Bronchial smooth muscle cell (primary cell): ENCODE data around the gene CEP152. TPM values are rescaled to one million over a fixed set of nuclear protein-coding genes. Genes with fewer than 3 reads are reported as not detected.

Source experiments
- total RNA-seq: library from RNA; depleted of rRNA; stranded (reverse); fragments of >200 nt; gene quantifications from 2 replicates; pipeline ENCODE4 v1.2.1, GENCODE V29; 2014

Gene CEP152, protein sequence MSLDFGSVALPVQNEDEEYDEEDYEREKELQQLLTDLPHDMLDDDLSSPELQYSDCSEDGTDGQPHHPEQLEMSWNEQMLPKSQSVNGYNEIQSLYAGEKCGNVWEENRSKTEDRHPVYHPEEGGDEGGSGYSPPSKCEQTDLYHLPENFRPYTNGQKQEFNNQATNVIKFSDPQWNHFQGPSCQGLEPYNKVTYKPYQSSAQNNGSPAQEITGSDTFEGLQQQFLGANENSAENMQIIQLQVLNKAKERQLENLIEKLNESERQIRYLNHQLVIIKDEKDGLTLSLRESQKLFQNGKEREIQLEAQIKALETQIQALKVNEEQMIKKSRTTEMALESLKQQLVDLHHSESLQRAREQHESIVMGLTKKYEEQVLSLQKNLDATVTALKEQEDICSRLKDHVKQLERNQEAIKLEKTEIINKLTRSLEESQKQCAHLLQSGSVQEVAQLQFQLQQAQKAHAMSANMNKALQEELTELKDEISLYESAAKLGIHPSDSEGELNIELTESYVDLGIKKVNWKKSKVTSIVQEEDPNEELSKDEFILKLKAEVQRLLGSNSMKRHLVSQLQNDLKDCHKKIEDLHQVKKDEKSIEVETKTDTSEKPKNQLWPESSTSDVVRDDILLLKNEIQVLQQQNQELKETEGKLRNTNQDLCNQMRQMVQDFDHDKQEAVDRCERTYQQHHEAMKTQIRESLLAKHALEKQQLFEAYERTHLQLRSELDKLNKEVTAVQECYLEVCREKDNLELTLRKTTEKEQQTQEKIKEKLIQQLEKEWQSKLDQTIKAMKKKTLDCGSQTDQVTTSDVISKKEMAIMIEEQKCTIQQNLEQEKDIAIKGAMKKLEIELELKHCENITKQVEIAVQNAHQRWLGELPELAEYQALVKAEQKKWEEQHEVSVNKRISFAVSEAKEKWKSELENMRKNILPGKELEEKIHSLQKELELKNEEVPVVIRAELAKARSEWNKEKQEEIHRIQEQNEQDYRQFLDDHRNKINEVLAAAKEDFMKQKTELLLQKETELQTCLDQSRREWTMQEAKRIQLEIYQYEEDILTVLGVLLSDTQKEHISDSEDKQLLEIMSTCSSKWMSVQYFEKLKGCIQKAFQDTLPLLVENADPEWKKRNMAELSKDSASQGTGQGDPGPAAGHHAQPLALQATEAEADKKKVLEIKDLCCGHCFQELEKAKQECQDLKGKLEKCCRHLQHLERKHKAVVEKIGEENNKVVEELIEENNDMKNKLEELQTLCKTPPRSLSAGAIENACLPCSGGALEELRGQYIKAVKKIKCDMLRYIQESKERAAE (N-terminal part only)
- 3.3 and 8.8 TPM in 2 replicates for total RNA-seq

DNA sequence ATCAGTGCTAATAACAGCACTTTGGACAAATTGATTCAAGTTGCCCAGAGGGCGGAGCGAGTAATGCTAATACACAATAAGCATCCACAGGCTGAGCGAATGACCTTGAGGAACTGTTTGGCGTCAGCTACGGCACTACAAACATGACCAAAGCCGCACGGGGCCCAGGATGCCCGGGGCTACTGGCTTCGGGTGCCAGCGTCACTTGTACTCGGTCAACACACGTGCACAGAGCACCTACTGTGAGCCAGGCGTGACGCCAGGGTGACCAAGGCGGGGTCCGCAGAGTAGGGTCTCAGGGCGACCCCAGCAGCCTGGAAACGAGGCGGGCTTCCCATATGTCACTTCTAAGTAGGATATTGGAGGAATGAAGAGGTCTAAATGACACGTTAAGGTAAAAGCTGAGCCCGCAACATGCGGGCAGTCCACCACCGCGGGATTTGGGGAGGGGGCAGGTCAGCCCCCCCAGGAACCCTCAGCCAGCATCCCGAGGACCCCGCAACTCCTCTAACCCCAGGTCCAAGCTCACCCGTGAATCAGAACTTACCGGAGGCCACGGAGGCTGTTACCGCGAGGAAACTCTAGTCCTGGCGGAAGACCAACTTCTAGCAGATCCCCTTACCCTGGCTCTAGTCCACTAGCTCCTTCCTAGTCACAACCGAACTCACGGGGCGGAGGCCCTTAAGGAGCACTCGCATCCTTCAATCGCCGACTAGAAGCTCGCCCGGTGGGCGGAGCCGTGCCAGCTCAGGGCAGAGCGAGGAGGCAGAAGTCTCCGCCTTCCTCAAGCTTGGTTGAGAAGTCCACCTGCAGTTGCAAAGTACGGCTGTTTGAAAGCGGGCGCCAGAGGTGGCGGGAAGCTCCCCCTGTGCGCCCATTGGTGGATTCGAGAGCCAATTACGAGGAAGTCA is at the start of gene CEP152:
Gene CEP152 (minus strand): TSS at position 656 of the 911 bp plus-strand sequence. CDS start 5,420 bp downstream, outside the sequence.

Other genes with a start within 250 kb of the CEP152 start
- gene FBN1, start 165.4 kb downstream of the CEP152 start, total RNA-seq, result 1,286 and 1,431 TPM in 2 replicates
- 382 and 390 TPM in 2 replicates for gene EID1, start 67.1 kb upstream of the CEP152 start, total RNA-seq
- gene SHC4, start 152.8 kb upstream of the CEP152 start, total RNA-seq, result 4.2 and 5.0 TPM in 2 replicates
- gene SECISBP2L, start 235.4 kb upstream of the CEP152 start, total RNA-seq, result 17.8 and 23.2 TPM in 2 replicates